Adrenal gland (tissue), 5 donors: ENCODE measurements around the gene FAM13B.

Experiments used
- CTCF ChIP-seq, 6 experiments: fragments of 450-650 bp in 4 of 6; fragments of 200-600 bp in 2 of 6; sonication (generic) in 1 of 6; IDR thresholded peaks; 1 replicate in 5 of 6; 2 replicates in 1 of 6; pipeline versions ENCODE4 v1.5.1 to v1.8.0; 2016 to 2021; ENCODE audit warnings: antibody characterized with exemption in 6 of 6, mild to moderate bottlenecking in 2 of 6, moderate library complexity in 1 of 6
- POLR2A ChIP-seq, 2 donors: fragments of 450-650 bp; IDR thresholded peaks; one replicate each; pipeline ENCODE4 v1.6.1; 2017; ENCODE audit warnings: antibody characterized with exemption in 2 of 2, mild to moderate bottlenecking in 2 of 2, moderate library complexity in 1 of 2
- donor health status: DM: no; HTN: no; CAD: no.

DNA sequence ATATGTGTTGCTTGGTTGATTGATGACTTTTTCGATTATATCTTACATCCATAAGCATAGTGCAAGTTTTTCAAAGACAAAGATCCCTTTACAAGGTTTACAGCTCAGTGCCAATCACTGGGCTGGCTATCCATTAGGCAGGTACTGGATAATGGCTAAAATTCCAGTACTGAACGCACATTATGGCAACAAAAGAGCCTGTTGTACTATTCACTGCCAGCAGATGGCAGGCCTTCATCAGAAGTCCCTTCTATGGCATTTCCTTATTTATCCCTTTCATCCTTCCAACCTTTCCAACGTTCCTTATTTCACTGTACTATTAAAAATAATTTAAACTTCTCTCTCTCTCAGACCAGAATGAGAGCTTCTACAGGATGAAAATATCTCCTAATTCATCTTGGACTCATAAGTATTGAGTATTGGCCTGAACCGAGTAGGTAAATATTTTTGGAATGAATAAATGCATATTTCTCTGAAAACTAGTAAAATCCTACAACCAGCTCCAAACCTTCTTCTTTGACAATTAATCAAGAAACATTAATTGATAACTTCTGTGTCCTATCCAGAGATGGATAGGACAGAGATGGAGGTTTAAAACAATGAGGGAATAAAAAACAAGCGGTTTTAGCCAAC lies 44.3 kb upstream of the FAM13B start:
- TF ChIP-seq CTCF (IDR thresholded peaks at IDR 0.05) (peak; percentile 79 to 91 (median 85)), POLR2A (IDR thresholded peaks at IDR 0.05) (no peak)
